ENCODE data around the gene CETP. TPM values are rescaled to one million over a fixed set of nuclear protein-coding genes. Genes with fewer than 3 reads are reported as not detected.

The CETP gene
- total and polyA plus RNA-seq, 7 donors, result 0.36 to 2.1 (median 0.88) TPM; not detected in 3

GRCh38 chr16:56941856-56942331, 19.9 kb upstream of the CETP start:
- Histone ChIP-seq H3K4me3 (no peak overlapping the region), H3K36me3 (peaks cover 76 to 100% (median 83%) of the 10 kb centered on the region in 4 donors), H3K4me1 (peaks cover 0 to 6% (median 0%) of the 10 kb centered on the region in 4 donors), H3K27ac (no peak overlapping the region), H3K27me3 (no peaks in the 10 kb centered on the region), H3K9me3 (no peaks in the 10 kb centered on the region)
- intact Hi-C loops (cut with DNase I), result no loop called here
- WGBS, 2 donors, result 78 to 88% methylated on average over 9 of the region's 9 CpGs
- DNase-seq, result peak; percentile 40
- TF ChIP-seq POLR2AphosphoS5 (IDR thresholded peaks at IDR 0.05) (no peak), CTCF (IDR thresholded peaks at IDR 0.05) (no peak), POLR2A (IDR thresholded peaks at IDR 0.05) (no peak), EP300 (IDR thresholded peaks at IDR 0.05) (no peak)

- TF ChIP-seq POLR2A (IDR thresholded peaks at IDR 0.05), result no peak
- TF ChIP-seq CTCF (IDR thresholded peaks at IDR 0.05), result no peak
- TF ChIP-seq EP300 (IDR thresholded peaks at IDR 0.05), result no peak
- TF ChIP-seq POLR2AphosphoS5 (IDR thresholded peaks at IDR 0.05), result no peak
- intact Hi-C loops (cut with DNase I), result no loop called here
- Histone ChIP-seq H3K4me3 (no peak overlapping the region), H3K9me3 (no peaks in the 10 kb centered on the region), H3K27me3 (no peaks in the 10 kb centered on the region), H3K4me1 (no peaks in the 10 kb centered on the region), H3K36me3 (peaks cover 61 to 83% (median 65%) of the 10 kb centered on the region in 4 donors), H3K27ac (no peak overlapping the region)
- WGBS, 2 donors, result 80 to 90% methylated on average over 6 of the region's 6 CpGs
- no peak for DNase-seq
Measured at GRCh38 chr16:56943761-56944375, 17.9 kb upstream of the CETP start.

GRCh38 chr16:56944954-56945839, 16.6 kb upstream of the CETP start:
- peak; percentile 48 for DNase-seq
- Histone ChIP-seq H3K27ac (no peak overlapping the region), H3K4me1 (no peaks in the 10 kb centered on the region), H3K4me3 (no peak overlapping the region), H3K9me3 (no peaks in the 10 kb centered on the region), H3K27me3 (no peaks in the 10 kb centered on the region), H3K36me3 (peaks cover 50 to 72% (median 54%) of the 10 kb centered on the region in 4 donors)
- no peak for TF ChIP-seq CTCF (IDR thresholded peaks at IDR 0.05)
- TF ChIP-seq POLR2A (IDR thresholded peaks at IDR 0.05), result no peak
- TF ChIP-seq EP300 (IDR thresholded peaks at IDR 0.05), result no peak
- TF ChIP-seq POLR2AphosphoS5 (IDR thresholded peaks at IDR 0.05), result peak in 1 of 4 donors; percentile 9
- whole genome bisulfite sequencing, 2 donors, result 53 to 55% methylated on average over 2 of the region's 2 CpGs
- intact Hi-C loops (cut with DNase I), result no loop called here

GRCh38 chr16:56945847-56946527, 15.8 kb upstream of the CETP start:
- peak; percentile 29 for DNase-seq
- Histone ChIP-seq H3K27ac (no peak overlapping the region), H3K4me3 (no peak overlapping the region), H3K9me3 (no peaks in the 10 kb centered on the region), H3K27me3 (no peaks in the 10 kb centered on the region), H3K4me1 (no peaks in the 10 kb centered on the region), H3K36me3 (peaks cover 42 to 64% (median 46%) of the 10 kb centered on the region in 4 donors)
- intact Hi-C loops (cut with DNase I), result no loop called here
- no peak for TF ChIP-seq CTCF (IDR thresholded peaks at IDR 0.05)
- TF ChIP-seq POLR2A (IDR thresholded peaks at IDR 0.05), result no peak
- no peak for TF ChIP-seq EP300 (IDR thresholded peaks at IDR 0.05)
- no peak for TF ChIP-seq POLR2AphosphoS5 (IDR thresholded peaks at IDR 0.05)
- 84 to 86% methylated on average over 12 of the region's 12 CpGs for WGBS, 2 donors

Measured in sigmoid colon (tissue), 7 donors.